CD4-positive, alpha-beta T cell treated with Interleukin-15 for 4 hours (primary cell): ENCODE results near the gene CROCC.
A peak's percentile ranks its signal among the peaks of the same experiment; 100 is the strongest.
"Not testable (repeated sequence)": the region's sequence is repeated elsewhere in the genome, so short reads cannot be mapped to it uniquely, and the experiment has no call there.

ENCODE experiments used
- DNase-seq: peaks from one replicate; pipeline ENCODE4 v3.0.0-alpha.2; 2020; ENCODE audit warnings: low spot score

CROCC gene

DNA sequence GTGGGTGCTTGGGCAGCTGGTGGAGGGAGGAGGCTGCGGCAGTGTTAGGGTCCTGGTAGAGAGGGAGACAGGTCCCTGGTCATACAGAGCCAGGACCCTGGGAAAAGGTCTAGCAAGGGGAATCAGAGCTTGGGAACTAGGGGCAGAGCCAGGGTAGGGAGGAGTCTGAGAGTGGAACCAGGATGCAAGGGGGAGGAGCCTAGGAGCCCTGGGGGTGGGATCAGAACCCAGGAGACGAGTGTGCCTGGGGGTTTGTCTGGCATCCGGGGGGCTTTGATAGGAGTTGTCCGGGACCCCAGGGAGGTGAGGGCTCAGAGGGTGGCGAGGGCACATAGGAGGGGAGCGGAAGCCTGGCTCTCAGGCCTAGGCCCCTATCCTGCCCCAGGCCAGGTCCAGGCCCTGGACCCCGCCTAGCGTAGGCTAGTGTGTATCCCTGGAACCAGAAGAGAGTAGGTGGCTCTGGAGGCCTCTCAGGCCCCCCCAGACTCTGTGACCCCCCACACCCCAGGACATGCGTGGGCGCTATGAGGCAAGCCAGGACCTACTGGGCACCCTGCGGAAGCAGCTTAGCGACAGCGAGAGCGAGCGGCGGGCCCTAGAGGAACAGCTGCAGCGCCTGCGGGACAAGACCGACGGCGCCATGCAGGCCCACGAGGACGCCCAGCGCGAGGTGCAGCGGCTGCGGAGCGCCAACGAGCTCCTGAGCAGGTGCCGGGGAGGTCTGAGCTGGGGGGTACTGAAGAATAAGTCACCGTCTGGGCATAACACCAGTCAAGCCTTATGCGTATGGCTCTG is 17.9 kb downstream of the CROCC start:
- not testable (repeated sequence) for DNase-seq

DNA sequence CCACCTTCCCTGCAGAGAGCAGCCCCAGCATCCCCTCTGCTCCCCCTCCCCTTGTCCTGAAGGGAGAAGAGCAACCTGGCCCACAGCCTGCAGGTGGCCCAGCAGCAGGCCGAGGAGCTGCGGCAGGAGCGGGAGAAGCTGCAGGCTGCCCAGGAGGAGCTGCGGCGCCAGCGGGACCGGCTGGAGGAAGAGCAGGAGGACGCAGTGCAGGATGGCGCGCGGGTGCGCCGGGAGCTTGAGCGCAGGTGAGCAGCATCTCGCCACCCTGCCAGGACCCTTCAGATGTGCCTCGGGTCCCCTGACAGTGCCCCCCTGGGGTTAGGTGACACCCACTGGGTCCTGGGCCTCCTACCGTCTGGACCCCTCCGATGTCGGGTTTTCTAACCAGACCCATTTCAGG is 22.3 kb downstream of the CROCC start:
- DNase-seq = no peak

DNA sequence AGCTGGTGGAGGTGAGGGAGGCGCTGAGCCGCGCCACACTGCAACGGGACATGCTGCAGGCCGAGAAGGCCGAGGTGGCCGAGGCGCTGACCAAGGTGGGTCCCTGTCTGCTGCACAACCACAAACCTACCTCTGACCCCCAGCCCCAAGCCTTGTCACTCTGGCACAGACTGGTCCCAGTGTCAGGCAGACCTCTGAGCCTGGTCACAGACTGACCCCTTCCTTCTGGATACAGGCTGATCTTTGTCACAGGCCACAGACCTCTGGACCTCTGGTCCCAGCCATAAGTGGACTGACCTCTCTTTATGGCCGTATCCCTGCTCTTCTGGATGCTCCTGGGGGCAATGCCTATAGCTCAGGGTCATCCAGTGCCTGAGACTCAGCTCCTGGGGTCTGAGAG is 23.8 kb downstream of the CROCC start:
- not testable (repeated sequence) for DNase-seq

DNA sequence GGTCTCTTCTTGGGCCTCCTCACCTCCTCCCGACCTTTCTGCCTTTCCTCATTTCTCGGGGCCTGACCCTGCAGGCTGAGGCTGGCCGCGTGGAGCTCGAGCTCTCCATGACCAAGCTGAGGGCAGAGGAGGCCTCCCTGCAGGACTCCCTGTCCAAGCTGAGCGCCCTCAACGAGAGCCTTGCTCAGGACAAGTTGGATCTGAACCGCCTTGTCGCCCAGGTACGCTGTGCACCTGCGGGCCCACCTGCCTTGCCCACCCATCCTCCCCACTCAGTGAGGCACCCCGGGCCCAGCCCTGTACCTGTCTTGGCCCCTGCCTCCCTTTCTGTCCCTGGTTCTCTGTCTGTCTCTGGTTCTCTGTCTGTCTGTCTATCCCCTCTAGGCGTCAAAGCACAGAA is 24.5 kb downstream of the CROCC start:
- not testable (repeated sequence) for DNase-seq

DNA sequence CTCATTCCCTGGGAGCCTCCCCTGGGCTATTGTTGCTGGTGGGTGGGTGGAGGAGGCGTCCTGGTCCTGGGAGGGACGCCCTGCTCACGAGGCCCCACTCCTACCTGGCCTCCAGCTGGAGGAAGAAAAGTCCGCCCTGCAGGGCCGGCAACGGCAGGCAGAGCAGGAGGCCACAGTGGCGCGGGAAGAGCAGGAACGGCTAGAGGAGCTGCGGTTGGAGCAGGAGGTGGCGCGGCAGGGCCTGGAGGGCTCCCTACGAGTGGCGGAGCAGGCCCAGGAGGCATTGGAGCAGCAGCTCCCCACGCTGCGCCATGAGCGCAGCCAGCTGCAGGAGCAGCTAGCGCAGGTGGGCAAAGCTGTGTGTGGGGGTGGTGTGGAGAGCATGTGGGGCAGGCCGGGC is 24.9 kb downstream of the CROCC start:
- no peak for DNase-seq

DNA sequence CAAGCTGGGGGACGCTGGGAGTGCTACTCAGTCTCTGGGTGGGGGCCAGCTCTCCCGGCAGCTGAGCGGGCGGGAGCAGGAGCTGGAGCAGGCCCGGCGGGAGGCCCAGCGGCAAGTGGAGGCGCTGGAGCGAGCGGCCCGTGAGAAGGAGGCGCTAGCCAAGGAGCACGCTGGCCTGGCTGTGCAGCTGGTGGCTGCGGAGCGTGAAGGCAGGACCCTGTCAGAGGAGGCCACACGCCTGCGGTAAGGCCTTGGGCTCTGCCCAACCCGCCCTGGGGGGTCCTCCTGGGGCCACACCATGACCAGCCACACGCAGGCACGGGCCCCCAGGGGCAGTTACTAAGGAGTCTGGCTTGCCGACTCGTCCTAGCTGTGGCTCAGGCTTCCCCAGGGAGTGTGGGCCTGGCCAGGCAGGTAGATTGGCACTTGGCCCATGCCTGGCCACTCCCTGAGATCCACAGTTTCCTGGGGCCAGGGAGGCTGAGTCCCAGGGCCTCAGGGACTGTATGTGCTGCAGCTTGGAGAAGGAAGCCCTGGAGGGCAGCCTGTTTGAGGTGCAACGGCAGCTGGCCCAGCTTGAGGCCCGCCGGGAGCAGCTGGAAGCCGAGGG is 26.7 kb downstream of the CROCC start:
- not testable (repeated sequence) for DNase-seq

DNA sequence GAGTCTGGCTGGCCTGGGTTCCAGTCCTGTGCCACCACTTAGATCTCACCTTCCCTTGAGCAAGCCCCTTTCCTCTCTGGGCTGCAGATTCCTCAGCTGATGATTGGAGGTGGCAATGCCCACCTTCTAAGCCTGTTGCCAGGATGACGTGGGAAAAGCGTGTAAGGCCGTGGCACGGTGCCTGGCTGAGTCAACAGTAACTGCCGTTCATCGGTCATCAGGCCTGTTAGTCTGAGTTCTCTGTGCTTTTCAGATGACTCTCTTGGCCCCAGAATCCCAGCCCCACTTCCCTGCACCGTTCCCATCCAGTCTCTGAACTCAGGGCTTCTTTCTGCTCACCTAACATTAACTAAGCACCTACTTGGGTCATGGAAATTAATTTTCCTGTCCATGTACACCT is 27.3 kb downstream of the CROCC start:
- not testable (repeated sequence) for DNase-seq

DNA sequence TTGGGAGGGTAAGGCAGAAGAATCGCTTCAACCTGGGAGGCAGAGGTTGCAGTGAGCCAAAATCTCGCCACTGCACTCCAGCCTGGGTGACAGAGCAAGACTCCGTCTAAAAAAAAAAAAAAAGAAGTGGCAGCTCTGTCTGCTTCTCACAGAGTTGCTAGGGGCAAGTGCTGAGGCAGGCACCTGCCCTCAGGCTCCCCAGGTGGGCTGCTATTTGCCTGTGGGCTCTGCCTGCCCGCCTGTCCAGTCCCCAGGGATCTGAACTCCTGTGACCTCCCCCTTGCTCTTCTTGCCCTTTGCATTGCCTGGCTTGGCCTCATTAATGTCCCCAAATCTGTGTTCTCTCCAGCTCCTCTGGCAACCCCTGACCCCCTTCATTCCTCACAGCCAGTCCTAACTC is 30.6 kb downstream of the CROCC start:
- not testable (repeated sequence) for DNase-seq

DNA sequence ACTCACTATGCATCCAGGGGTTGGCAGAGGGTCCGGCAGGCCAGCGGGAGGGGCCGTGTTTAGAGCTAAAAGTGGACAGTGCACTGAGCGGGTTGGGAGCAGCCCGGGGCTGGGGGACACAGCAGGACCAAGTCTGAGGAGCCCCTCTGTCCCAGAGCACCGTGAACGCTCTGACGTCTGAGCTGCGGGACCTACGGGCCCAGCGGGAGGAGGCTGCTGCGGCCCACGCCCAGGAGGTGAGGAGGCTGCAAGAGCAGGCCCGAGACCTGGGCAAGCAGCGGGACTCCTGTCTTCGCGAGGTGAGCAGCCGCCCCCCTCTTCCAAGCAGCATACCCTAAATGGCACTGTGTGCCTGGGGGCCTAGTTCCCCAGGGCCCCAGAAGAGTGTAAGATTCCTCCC is 32.8 kb downstream of the CROCC start:
- no peak for DNase-seq

DNA sequence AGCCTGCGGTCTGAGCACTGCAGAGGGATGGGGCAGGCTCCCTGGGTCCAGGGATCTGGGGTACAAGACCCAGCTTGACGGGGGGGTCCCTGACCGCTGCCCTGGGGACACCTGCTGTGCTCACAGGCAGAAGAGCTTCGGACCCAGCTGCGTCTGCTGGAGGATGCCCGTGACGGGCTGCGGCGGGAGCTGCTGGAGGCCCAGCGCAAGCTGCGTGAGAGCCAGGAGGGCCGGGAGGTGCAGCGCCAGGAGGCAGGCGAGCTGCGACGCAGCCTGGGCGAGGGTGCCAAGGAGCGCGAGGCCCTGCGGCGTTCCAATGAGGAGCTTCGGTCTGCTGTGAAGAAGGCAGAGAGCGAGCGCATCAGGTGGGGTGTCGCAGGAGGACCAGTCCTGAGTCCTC is 33.5 kb downstream of the CROCC start:
- DNase-seq = no peak

DNA sequence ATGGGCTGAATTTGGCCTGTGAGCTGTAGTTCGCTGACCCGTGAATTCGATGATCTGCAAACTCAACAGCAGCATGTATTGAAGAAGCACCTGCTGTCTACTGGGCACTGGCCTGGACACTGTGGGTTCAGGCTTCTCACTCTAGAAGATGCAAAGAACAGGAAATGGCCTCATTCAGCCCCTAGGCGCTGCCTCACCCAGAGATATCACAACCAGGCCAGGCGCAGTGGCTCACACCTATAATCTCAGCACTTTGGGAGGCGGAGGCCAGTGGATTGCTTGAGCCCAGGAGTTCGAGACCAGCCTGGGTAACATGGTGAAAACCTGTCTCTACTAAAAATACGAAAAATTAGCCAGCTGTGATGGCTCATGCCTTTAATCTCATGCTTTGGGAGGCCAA is 35.0 kb downstream of the CROCC start:
- no peak for DNase-seq

DNA sequence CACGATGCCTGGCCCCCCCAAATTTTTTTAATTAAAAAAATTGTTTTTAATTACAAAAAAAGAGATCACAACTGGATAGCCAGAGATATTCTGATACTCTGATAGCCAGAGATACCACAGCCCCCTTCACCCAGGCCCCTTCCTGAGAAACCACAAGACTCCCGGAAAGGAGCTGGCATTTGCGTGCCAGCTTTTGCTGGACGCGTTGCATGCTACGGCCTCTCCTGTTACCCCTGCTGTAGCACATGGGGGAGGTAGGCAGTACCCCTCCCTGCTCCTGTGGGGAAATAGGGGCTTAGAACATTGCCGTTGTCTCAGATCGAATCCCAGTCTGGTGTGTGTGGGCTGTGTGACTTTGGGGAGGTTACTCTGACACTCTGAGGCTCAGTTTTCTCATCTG is 36.0 kb downstream of the CROCC start:
- DNase-seq = no peak

DNA sequence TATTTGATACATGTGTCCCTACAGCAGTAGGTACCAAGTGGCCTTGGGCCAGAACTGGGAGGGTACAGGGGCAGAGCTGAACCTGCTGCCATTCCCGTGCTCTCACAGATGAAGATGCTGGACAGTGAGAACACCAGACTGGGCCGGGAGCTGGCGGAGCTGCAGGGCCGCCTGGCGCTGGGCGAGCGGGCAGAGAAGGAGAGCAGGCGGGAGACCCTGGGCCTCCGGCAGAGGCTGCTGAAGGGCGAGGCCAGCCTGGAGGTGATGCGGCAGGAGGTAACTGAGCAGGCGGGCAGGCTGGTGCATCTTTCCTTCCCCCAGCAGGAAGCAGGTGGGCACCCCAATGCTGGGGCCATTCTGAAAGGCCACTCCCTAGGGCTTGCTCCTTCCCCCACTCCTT is 36.7 kb downstream of the CROCC start:
- DNase-seq = no peak

DNA sequence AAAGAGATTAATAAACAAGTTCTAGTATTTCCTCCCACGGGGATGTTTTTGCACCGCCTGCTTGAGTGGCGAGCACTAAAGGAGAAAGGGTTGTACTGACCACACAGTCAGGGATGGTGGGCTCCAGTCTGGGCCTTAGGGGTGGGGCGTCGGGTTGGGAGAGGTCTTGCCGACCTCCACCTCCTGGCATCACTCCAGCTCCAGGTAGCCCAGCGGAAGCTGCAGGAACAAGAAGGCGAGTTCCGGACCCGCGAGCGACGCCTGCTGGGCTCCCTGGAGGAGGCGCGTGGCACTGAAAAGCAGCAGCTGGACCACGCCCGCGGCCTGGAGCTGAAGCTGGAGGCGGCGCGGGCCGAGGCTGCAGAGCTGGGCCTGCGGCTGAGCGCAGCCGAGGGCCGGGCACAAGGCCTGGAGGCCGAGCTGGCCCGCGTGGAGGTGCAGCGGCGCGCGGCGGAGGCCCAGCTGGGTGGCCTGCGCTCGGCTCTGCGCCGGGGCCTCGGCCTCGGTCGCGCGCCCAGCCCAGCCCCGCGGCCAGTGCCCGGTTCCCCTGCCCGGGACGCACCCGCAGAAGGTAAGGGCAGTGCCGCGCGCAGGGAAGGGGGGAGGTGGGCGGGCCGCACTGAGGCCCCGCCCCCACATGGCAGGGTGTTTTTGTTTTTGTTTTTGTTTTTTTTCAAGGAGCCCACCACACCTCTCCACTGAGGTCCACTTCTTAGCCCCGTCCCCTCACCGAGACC is 39.0 kb downstream of the CROCC start:
- peak; percentile 81 for DNase-seq

DNA sequence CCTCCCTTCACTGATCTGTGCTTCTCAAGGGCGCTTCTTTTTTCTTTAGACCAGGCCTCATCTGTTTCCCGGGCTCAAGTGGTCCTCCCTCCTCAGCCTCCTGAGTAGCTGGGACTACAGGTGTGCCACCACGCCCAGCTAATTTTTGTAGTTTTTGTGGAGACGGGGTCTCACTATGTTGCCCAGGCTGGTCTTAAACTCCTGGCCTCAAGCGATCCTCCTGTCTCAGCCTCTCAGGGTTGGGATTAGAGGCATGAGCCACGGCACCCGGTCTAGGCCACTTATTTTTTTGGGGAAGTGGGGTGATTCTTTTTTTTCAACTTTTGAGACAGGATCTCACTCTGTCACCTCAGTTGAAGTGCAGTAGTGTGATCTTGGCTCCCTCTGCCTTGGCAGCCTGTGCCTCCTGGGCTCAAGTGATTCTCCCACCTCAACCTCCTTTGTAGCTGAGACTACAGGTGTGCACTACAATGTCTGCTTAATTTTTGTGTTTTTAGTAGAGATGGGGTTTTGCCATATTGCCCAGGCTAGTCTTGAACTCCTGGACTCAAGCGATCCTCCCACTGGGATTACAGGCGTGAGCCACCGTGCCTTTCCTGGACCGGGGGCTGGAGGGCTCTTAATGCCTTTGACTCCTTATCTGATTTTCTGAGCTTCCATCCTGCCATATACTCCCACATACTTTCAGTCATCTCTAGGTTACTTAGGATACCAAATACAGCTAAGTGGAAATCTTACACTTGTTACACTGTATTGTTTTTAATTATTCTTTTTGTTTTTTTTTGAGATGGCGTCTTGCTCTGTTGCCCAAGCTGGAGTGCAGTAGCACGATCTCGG is 39.8 kb downstream of the CROCC start:
- no peak for DNase-seq

DNA sequence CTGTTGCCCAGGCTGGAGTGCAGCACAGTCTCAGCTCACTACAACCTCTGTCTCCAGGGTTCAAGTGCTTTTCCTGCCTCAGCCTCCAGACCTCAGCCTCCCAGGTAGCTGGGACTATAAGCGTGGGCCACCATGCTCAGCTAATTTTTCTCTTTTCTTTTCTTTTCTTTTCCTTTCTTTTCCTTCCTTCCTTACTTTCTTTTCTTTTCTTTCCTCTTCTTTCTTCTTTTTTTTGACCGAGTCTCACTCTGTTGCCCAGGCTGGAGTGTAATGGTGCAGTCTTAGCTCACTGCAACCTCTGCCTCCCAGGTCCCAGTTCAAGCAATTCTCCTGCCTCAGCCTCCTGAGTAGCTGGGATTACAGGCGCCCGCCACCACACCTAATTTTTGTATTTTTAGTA is 42.4 kb downstream of the CROCC start:
- DNase-seq = not testable (repeated sequence)

DNA sequence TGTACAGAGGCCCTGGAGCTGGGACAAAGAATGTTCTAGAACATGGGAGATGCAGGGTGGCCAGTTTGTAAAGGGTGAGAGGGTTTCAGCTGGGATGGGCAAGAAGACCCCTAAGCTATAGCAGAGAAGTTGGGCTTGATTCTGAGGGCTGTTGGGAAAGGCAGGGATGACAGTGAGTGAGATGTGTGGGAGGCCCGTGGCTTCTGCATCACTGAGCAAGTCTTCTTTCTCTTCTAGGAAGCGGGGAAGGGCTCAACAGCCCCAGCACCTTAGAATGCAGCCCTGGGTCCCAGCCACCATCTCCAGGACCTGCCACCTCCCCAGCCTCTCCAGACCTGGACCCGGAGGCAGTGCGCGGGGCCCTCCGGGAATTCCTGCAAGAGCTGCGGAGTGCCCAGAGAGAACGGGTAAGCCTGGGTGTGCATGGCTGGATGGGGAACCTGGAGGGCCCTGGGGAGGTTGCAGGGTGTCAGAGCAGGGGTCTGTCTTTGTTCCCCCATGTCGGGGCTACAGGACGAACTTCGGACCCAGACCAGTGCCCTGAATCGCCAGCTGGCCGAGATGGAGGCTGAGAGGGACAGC is 43.8 kb downstream of the CROCC start:
- DNase-seq = no peak

DNA sequence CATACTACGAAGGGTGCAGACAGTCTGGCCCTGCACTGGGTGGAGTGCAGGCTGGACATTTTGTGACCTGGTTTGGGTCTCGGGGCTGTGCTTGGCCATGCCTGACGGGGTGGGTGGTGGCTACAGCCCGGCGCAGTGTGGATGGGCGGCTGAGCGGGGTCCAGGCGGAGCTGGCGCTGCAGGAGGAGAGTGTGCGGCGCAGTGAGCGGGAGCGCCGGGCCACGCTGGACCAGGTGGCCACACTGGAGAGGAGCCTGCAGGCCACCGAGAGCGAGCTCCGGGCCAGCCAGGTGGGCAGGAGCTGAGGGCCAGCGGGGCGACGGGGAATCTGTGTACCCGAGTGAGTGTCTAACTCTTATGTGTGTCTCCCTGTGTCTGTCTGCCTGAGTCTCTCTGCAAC is 44.6 kb downstream of the CROCC start:
- no peak for DNase-seq

DNA sequence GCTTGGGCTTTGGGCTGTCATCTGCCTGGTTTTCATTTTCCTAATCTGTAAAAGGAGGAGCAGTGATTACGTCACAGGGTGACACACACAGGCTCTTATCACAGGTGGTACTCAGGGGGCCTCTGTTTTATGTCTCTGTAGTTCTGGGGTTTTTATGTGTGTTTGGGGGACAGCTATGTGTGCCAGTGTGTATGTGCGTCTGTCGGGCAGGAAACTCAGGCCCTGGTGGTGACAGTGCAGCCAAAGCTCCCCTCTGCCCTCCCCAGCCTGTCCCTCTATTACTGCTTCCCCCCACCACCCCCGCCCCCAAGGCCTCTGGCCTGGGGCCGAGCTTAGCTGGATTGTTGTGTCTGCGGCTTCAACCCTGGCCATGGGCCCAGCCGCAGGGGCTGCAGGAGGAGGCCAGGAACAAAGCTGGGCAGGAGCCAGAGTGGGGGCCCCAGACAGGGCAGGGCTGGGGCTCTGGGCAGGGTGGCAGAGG is 45.4 kb downstream of the CROCC start:
- no peak for DNase-seq

DNA sequence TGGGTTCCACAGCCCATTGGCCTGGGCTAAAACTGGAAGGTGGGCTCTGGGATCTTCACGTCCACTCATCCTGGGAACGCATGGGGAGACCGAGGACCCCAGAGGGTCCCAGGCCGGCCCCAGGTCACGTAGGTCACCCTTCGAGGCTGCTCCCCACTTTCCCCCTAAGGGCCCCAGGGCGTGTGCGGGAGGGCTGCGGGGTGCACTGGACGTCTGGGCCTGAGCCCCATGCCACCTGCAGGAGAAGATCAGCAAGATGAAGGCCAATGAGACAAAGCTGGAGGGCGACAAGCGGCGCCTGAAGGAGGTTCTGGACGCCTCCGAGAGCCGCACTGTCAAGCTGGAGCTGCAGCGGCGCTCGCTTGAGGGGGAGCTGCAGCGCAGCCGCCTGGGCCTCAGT is 46.2 kb downstream of the CROCC start:
- DNase-seq = no peak

DNA sequence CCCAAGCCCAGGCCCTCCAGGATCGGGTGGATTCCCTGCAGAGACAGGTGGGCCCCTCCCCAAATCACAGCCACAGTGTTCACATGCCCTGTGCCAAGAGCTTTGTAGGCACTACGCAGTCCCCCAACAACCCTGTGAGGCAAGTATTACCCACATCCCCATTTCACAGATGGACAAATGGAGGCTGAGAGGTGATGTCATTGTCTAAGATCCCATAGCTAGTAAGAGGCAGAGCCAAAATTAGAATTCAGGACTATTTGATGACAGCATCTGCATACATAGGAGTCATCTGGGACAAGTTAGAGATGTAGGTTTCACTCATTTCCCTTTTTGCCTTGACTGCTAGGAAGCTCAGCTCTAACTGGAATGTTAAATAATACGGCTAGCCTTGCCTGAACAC is 46.6 kb downstream of the CROCC start:
- DNase-seq = no peak
